Liver (tissue), 9 donors: Measurements from ENCODE around the gene CACNA2D1. TPM values are rescaled to one million over a fixed set of nuclear protein-coding genes. Genes with fewer than 3 reads are reported as not detected.

ENCODE experiments used
- DNase-seq: peaks from one replicate; pipeline ENCODE4 v3.0.0-alpha.2; 2017; ENCODE audit warnings: low spot score
- H3K27ac ChIP-seq, 2 donors: one replicate each; pipeline ENCODE4 v1.7.0; 2013; ENCODE audit warnings: inconsistent platforms in 2 of 2, low read length in 2 of 2, control low read depth in 1 of 2, low read depth in 1 of 2, mild to moderate bottlenecking in 1 of 2
- H3K27me3 ChIP-seq, 4 donors: one replicate each; pipeline versions ENCODE4 v1.6.1 to v1.7.0; 2013; ENCODE audit warnings: low read length in 3 of 4, inconsistent platforms in 1 of 4, mild to moderate bottlenecking in 1 of 4, moderate library complexity in 1 of 4; ENCODE audit not compliant: control insufficient read depth in 4 of 4, insufficient read depth in 4 of 4
- H3K36me3 ChIP-seq, 4 donors: one replicate each; pipeline versions ENCODE4 v1.6.1 to v1.7.0; 2013; ENCODE audit warnings: low read length in 3 of 4, mild to moderate bottlenecking in 3 of 4, low read depth in 1 of 4, moderate library complexity in 1 of 4; ENCODE audit not compliant: control insufficient read depth in 4 of 4, insufficient read depth in 3 of 4
- H3K4me1 ChIP-seq, 4 donors: one replicate each; pipeline versions ENCODE4 v1.6.1 to v1.7.0; 2013; ENCODE audit warnings: low read length in 3 of 4, mild to moderate bottlenecking in 3 of 4, moderate library complexity in 1 of 4; ENCODE audit not compliant: control insufficient read depth in 4 of 4, insufficient read depth in 4 of 4
- H3K4me3 ChIP-seq, 3 donors: one replicate each; pipeline versions ENCODE4 v1.6.1 to v1.7.0; 2013; ENCODE audit warnings: low read length in 3 of 3, control low read depth in 1 of 3, low read depth in 1 of 3, mild to moderate bottlenecking in 1 of 3
- H3K9ac ChIP-seq, 2 donors: one replicate each; pipeline ENCODE4 v1.7.0; 2013; ENCODE audit warnings: low read length in 2 of 2, mild to moderate bottlenecking in 2 of 2, moderate library complexity in 2 of 2, control low read depth in 1 of 2, low read depth in 1 of 2
- H3K9me3 ChIP-seq, 4 donors: one replicate each; pipeline versions ENCODE4 v1.6.1 to v1.7.0; 2013; ENCODE audit warnings: low read length in 3 of 4; ENCODE audit not compliant: control insufficient read depth in 4 of 4
- EGR1 ChIP-seq, 2 donors: IDR thresholded peaks; 2 replicates each; pipeline ENCODE4 v1.6.1; 2016 to 2018; ENCODE audit warnings: antibody characterized with exemption in 2 of 2, low read depth in 2 of 2
- FOXA1 ChIP-seq: IDR thresholded peaks from 2 replicates; pipeline ENCODE4 v1.6.1; 2016; ENCODE audit warnings: antibody characterized with exemption
- FOXA2 ChIP-seq: IDR thresholded peaks from 2 replicates; pipeline ENCODE4 v1.6.1; 2016; ENCODE audit warnings: antibody characterized with exemption
- GABPA ChIP-seq, 2 donors: IDR thresholded peaks in 1 of 2; conservative IDR thresholded peaks in 1 of 2; 2 replicates each; pipeline ENCODE4 v1.6.1; 2016; ENCODE audit warnings: antibody characterized with exemption in 2 of 2, mild to moderate bottlenecking in 1 of 2, moderate library complexity in 1 of 2
- HNF4A ChIP-seq, 2 donors: conservative IDR thresholded peaks; 2 replicates each; pipeline ENCODE4 v1.6.1; 2016; ENCODE audit warnings: antibody characterized with exemption in 2 of 2, mild to moderate bottlenecking in 2 of 2
- HNF4G ChIP-seq: IDR thresholded peaks from 2 replicates; pipeline ENCODE4 v1.6.1; 2016; ENCODE audit warnings: antibody characterized with exemption
- NR2F2 ChIP-seq: IDR thresholded peaks from 2 replicates; pipeline ENCODE4 v1.6.1; 2016; ENCODE audit warnings: antibody characterized with exemption
- RAD21 ChIP-seq, 2 donors: IDR thresholded peaks; 2 replicates each; pipeline ENCODE4 v1.6.1; 2016; ENCODE audit warnings: antibody characterized with exemption in 2 of 2, mild to moderate bottlenecking in 2 of 2
- RXRA ChIP-seq, 2 donors: IDR thresholded peaks; 2 replicates each; pipeline ENCODE4 v1.6.1; 2017 to 2018; ENCODE audit warnings: antibody characterized with exemption in 2 of 2, mild to moderate bottlenecking in 1 of 2
- SP1 ChIP-seq: IDR thresholded peaks from 2 replicates; pipeline ENCODE4 v1.6.1; 2018; ENCODE audit warnings: antibody characterized with exemption, mild to moderate bottlenecking
- TAF1 ChIP-seq: conservative IDR thresholded peaks from 2 replicates; pipeline ENCODE4 v1.6.1; 2016; ENCODE audit warnings: antibody characterized with exemption, mild to moderate bottlenecking
- YY1 ChIP-seq: IDR thresholded peaks from 2 replicates; pipeline ENCODE4 v1.6.1; 2016; ENCODE audit warnings: antibody characterized with exemption, mild to moderate bottlenecking
- WGBS: extraction: QIAGEN DNeasy Blood & Tissue Kit; methylation state at CpG from one replicate; pipeline ENCODE4 v1.1.7; 2013; 5-methylcytosine and 5-hydroxymethylcytosine counted together
- polyA plus RNA-seq, 2 donors: library from polyadenylated mRNA; stranded (reverse) in 1 of 2; unstranded in 1 of 2; fragments of 200-250 nt in 1 of 2; fragments of >200 nt in 1 of 2; fragmentation: Nextera tagmentation in 1 of 2; extraction: Ambion mirVana in 1 of 2; gene quantifications; one replicate each; pipeline versions ENCODE4 v1.2.1 to v1.2.3, GENCODE V29; 2013 to 2015
- total RNA-seq, 2 donors: library from RNA; depleted of rRNA; stranded (reverse); fragments of >200 nt; gene quantifications; one replicate each; pipeline ENCODE4 v1.2.3, GENCODE V29; 2014
- TF ChIP-seq, protein P1 (sequence below): IDR thresholded peaks from 2 replicates; pipeline ENCODE4 v1.6.1; 2016; ENCODE audit warnings: antibody characterized with exemption, mild to moderate bottlenecking
- TF ChIP-seq, protein P2 (sequence below): IDR thresholded peaks from 2 replicates; pipeline ENCODE4 v1.6.1; 2016; ENCODE audit warnings: antibody characterized with exemption
- TF ChIP-seq, protein P3 (sequence below): IDR thresholded peaks from 2 replicates; pipeline ENCODE4 v1.6.1; 2016; ENCODE audit warnings: antibody characterized with exemption
- TF ChIP-seq, protein P4 (sequence below): IDR thresholded peaks from 2 replicates; pipeline ENCODE4 v1.6.1; 2016; ENCODE audit warnings: antibody characterized with exemption
- TF ChIP-seq, protein P5 (sequence below): fragments of 150-350 bp; IDR thresholded peaks from 2 replicates; pipeline ENCODE4 v1.5.1; 2017; ENCODE audit warnings: improper control_type of control experiment, low read depth, low read length; ENCODE audit not compliant: missing input control
- donor health status: healthy.
- donor health status: healthy.
- donor health status: healthy.
- donor health status: healthy.
- donor health status: healthy.

The CACNA2D1 gene
- total and polyA plus RNA-seq, 4 donors = 0.42 to 2.3 (median 0.94) TPM

DNA sequence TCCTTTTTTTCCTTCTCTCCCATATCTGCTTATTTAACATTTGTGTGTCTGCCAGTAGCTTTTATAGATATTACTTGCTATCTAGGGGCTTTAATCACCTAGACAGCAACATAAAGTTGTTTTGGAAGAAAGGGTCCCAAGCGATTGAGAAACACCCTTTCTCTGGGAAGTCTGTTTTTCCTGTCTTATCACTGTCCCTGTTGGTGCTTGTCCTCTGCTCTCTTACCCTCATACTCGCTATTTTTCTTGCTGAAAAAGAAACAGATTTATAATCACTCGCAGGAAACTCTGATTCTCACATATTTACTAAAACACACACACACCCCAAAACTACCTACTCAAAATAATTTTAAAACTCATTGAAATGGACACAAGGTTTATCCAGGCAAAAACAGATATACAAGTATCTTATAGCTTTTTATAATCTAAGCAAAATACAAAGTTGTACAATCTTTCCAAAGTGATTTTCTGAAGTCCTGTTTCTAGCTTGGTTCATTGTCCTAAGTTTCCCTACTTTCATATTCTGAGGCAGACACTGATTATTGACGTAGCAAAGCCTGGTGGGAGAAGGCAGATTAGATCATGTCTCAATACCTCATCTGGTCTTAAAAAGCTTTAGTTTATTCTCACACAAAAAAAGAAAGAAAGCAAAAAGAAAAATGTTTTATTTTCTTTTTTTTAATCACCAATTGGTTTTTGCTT is 157.3 kb downstream of the CACNA2D1 start:
- DNase-seq = no peak
- no peak for TF ChIP-seq NR2F2
- TF ChIP-seq RXRA (IDR thresholded peaks at IDR 0.05) = no peak
- TF ChIP-seq SP1 = no peak
- TF ChIP-seq, protein P1, sequence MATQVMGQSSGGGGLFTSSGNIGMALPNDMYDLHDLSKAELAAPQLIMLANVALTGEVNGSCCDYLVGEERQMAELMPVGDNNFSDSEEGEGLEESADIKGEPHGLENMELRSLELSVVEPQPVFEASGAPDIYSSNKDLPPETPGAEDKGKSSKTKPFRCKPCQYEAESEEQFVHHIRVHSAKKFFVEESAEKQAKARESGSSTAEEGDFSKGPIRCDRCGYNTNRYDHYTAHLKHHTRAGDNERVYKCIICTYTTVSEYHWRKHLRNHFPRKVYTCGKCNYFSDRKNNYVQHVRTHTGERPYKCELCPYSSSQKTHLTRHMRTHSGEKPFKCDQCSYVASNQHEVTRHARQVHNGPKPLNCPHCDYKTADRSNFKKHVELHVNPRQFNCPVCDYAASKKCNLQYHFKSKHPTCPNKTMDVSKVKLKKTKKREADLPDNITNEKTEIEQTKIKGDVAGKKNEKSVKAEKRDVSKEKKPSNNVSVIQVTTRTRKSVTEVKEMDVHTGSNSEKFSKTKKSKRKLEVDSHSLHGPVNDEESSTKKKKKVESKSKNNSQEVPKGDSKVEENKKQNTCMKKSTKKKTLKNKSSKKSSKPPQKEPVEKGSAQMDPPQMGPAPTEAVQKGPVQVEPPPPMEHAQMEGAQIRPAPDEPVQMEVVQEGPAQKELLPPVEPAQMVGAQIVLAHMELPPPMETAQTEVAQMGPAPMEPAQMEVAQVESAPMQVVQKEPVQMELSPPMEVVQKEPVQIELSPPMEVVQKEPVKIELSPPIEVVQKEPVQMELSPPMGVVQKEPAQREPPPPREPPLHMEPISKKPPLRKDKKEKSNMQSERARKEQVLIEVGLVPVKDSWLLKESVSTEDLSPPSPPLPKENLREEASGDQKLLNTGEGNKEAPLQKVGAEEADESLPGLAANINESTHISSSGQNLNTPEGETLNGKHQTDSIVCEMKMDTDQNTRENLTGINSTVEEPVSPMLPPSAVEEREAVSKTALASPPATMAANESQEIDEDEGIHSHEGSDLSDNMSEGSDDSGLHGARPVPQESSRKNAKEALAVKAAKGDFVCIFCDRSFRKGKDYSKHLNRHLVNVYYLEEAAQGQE = no peak
- TF ChIP-seq EGR1 (IDR thresholded peaks at IDR 0.05; ENCODE audit: low read depth in 2 of 2) = no peak
- TF ChIP-seq TAF1 = no peak
- no peak for TF ChIP-seq RAD21 (IDR thresholded peaks at IDR 0.05)
- no peak for TF ChIP-seq HNF4A (conservative IDR thresholded peaks at IDR 0.05)
- TF ChIP-seq, protein P2, sequence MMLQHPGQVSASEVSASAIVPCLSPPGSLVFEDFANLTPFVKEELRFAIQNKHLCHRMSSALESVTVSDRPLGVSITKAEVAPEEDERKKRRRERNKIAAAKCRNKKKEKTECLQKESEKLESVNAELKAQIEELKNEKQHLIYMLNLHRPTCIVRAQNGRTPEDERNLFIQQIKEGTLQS = no peak
- TF ChIP-seq, protein P3, sequence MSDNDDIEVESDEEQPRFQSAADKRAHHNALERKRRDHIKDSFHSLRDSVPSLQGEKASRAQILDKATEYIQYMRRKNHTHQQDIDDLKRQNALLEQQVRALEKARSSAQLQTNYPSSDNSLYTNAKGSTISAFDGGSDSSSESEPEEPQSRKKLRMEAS = no peak
- TF ChIP-seq HNF4G = no peak
- no peak for TF ChIP-seq YY1
- no peak for TF ChIP-seq FOXA1
- no peak for TF ChIP-seq GABPA (IDR thresholded peaks at IDR 0.05 in 1 of 2, conservative IDR thresholded peaks at IDR 0.05 in 1 of 2)
- TF ChIP-seq, protein P4, sequence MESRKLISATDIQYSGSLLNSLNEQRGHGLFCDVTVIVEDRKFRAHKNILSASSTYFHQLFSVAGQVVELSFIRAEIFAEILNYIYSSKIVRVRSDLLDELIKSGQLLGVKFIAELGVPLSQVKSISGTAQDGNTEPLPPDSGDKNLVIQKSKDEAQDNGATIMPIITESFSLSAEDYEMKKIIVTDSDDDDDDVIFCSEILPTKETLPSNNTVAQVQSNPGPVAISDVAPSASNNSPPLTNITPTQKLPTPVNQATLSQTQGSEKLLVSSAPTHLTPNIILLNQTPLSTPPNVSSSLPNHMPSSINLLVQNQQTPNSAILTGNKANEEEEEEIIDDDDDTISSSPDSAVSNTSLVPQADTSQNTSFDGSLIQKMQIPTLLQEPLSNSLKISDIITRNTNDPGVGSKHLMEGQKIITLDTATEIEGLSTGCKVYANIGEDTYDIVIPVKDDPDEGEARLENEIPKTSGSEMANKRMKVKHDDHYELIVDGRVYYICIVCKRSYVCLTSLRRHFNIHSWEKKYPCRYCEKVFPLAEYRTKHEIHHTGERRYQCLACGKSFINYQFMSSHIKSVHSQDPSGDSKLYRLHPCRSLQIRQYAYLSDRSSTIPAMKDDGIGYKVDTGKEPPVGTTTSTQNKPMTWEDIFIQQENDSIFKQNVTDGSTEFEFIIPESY = no peak
- no peak for TF ChIP-seq FOXA2
- H3K4me1 ChIP-seq = no peaks in the 10 kb centered on the region
- H3K36me3 ChIP-seq = no peaks in the 10 kb centered on the region
- H3K9ac ChIP-seq = no peak overlapping the region
- no peaks in the 10 kb centered on the region for H3K9me3 ChIP-seq
- WGBS = 57% methylated on average over 4 of the region's 4 CpGs
- peak overlapping the region in 1 of 2 donors; percentile 12 for H3K27ac ChIP-seq
- no peak overlapping the region for H3K4me3 ChIP-seq
- no peaks in the 10 kb centered on the region for H3K27me3 ChIP-seq

DNA sequence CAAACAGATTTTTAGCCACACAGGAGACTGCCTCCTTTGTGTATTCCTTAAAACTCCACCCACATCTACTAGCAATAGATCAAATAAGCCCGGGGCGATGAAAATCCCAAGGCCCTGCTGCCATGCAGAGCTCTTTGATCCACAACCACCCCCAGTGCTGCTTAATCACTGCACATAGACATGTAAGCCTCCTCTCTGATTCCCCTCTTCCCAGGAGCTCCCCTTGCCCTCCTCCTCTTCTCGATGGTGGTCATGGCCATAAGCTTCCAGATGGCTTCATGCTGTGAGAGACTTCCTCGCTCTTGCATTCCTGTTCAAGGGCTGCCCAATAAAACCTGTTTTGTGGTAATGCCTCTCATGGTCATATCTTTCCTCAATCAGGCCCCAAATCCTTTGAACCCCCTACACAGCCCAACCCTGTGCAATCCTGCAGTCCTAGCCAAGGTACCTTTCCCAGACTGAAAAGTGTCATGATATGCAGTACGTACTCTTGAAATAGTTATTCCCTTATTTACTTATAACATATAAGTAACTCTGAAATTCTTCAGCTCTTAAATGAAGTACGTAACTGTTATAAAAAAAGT is 158.5 kb downstream of the CACNA2D1 start:
- no peaks in the 10 kb centered on the region for H3K4me1 ChIP-seq
- TF ChIP-seq FOXA2 (no peak), RAD21 (IDR thresholded peaks at IDR 0.05) (no peak), FOXA1 (no peak), HNF4G (no peak), GABPA (IDR thresholded peaks at IDR 0.05 in 1 of 2, conservative IDR thresholded peaks at IDR 0.05 in 1 of 2) (no peak), EGR1 (IDR thresholded peaks at IDR 0.05; ENCODE audit: low read depth in 2 of 2) (no peak), TAF1 (no peak), YY1 (no peak)
- TF ChIP-seq, protein P5, sequence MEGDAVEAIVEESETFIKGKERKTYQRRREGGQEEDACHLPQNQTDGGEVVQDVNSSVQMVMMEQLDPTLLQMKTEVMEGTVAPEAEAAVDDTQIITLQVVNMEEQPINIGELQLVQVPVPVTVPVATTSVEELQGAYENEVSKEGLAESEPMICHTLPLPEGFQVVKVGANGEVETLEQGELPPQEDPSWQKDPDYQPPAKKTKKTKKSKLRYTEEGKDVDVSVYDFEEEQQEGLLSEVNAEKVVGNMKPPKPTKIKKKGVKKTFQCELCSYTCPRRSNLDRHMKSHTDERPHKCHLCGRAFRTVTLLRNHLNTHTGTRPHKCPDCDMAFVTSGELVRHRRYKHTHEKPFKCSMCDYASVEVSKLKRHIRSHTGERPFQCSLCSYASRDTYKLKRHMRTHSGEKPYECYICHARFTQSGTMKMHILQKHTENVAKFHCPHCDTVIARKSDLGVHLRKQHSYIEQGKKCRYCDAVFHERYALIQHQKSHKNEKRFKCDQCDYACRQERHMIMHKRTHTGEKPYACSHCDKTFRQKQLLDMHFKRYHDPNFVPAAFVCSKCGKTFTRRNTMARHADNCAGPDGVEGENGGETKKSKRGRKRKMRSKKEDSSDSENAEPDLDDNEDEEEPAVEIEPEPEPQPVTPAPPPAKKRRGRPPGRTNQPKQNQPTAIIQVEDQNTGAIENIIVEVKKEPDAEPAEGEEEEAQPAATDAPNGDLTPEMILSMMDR = no peak
- TF ChIP-seq, protein P2 = no peak
- TF ChIP-seq, protein P1 = no peak
- H3K27ac ChIP-seq = no peak overlapping the region
- H3K36me3 ChIP-seq = no peaks in the 10 kb centered on the region
- DNase-seq = no peak
- no peaks in the 10 kb centered on the region for H3K9me3 ChIP-seq
- WGBS = 74% methylated on average over 6 of the region's 6 CpGs
- no peak overlapping the region for H3K4me3 ChIP-seq
- H3K9ac ChIP-seq = no peak overlapping the region
- H3K27me3 ChIP-seq = no peaks in the 10 kb centered on the region
